Fibroblast of skin of right biceps (primary cell): Measurements from ENCODE around the gene HAVCR1.
"Not testable (repeated sequence)": the region's sequence is repeated elsewhere in the genome, so short reads cannot be mapped to it uniquely, and the experiment has no call there.

Experiments used
- DNase-seq: peaks from one replicate; pipeline ENCODE4 v3.0.0-alpha.2; 2013

Gene HAVCR1

DNA sequence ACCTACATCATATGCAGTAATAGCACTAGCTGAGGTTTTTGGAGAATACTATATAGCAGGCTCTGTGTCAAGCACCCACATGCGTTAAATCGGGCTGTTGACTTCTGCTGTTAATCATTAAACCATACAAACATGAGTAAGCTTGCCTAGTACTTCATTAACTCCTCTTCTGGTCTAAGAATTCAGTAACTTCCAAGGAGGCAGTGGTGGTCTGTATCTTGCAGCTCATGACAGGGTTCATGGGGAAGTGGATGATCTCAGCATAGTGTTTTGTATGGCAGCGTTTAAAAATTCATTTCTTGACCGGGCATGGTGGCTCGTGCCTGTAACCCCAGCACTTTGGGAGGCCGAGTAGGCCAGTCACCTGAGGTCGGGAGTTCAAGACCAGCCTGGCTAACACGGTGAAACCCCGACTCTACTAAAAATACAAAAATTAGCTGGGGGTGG is at the start of gene HAVCR1:
Gene HAVCR1 (minus strand): TSS at position 24 of the 447 bp plus-strand sequence. CDS start 1,173 bp downstream, outside the sequence.
- DNase-seq: no peak

DNA sequence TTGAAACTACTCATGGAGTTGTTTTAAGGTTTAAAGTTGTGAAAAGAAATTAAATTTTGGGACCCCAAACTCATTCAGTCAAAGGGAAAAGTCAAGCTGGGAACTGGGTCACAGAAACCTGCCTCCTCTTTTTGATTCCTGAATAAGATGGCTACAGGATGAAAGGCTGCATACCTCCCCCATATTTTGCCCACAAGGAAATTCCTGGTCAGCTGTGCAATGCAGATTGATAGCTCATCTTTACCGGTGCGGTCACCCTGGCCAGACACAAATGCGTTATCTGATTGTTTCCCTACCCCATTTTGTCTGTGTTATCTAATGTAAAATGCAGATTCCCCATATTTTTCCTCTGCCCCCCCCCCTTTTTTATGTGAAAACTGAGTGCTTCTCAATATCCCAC is 48.6 kb upstream of the HAVCR1 start:
- peak; percentile 13 for DNase-seq

GRCh38 chr5:157106630-157107461 is 47.9 kb upstream of the HAVCR1 start:
- DNase-seq: peak; percentile 6

- peak; percentile 67 for DNase-seq
Observed at GRCh38 chr5:157100140-157100679, 41.3 kb upstream of the HAVCR1 start.

DNA sequence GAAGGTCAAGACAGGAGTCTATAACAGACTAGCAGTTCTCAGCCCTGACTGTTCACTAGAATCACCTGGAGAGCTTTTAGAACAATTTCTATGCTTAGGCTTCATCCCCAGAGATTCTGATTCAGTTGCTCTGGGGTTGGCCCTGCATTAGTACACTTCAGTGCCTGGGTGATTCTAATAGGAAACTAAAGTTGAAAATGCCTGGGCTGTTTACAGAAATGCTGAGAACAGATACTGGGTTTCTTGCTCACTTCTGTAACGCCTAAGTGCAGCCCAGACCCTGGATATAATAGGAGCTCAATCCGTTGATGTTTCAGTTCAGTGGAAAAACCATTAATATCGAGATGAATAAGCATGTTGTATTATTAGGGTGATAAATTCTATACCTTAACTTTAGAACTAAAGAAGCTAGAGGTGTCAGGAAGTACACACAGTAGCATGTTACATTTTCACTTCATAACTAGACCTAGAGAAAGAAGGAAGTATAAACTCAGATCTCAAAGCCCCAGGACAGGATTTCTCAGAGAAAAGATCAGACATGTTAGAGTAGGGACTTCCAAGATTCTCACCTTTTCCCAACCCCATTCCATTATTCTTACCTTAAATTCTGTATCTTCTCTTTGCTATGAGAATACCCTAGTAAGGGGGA is 29.6 kb upstream of the HAVCR1 start:
- DNase-seq: no peak

DNA sequence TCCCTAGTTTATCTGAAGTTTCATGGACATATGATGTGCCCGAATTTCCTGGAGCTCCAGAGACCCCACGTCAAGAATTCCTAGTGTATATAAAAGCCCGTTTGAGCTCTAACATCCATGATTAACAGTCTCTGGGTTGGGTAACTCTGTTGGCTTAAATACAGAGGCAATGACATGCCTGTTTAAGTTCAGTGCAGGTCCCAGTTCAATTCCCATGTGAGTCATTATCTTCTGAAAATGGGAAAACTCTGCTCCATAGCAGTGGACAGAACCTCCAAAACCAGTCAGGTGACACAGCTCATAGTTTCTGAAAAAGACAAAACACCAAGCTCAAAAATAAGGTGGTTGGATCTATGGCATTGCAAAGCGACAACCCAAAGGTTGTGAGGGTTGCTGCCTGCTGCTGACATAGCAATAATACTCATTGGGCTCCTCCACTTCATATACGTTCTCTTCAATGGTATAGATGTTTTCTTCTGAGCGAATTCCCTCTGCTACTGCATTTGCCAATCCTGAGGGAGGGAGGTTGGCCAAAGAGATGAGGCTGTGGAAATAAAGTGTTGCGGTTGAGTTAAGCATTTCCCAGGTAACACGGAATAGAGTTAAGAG is 27.9 kb upstream of the HAVCR1 start:
- DNase-seq: no peak

GRCh38 chr5:157085930-157086329 is 27.0 kb upstream of the HAVCR1 start:
- DNase-seq: no peak

DNA sequence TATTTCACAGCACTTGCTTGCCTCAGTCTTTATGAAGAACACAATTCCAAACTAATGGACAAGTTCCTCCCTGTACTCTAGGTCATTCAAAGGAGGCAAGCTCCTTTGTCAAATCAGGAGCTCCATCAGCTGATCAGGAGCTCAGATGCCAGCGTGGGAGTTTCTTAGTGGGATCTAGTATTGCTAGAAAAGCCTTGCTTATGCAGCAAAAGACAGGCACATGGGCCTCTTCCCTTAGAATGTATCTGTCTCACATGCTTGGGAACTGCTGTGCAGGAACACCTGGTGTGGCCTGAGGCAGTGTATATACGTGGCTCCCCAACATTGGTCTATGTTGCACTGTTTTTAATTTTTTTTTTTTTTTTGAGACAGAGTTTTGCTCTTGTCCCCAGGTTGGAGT is 21.4 kb upstream of the HAVCR1 start:
- DNase-seq: no peak

- DNase-seq: peak; percentile 34
Observed at GRCh38 chr5:157076558-157076957, 17.6 kb upstream of the HAVCR1 start.

DNA sequence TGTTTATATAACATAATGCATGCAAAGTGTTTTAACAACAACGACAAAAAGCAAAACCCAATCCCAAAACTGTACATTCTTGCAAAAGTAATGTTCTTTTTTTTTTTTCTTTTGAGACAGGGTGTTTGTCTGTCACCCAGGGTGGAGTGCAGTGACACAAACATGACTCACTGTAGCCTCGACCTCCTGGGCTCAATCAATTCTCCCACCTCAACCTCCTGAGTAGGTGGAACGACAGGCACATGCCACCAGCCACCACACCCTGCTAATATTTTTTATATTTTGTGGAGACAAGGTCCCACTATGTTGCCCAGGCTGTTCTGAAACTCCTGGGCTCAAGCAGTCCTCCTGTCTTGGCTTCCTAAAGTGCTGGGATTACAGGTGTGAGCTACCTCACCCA is 13.6 kb upstream of the HAVCR1 start:
- DNase-seq: no peak

DNA sequence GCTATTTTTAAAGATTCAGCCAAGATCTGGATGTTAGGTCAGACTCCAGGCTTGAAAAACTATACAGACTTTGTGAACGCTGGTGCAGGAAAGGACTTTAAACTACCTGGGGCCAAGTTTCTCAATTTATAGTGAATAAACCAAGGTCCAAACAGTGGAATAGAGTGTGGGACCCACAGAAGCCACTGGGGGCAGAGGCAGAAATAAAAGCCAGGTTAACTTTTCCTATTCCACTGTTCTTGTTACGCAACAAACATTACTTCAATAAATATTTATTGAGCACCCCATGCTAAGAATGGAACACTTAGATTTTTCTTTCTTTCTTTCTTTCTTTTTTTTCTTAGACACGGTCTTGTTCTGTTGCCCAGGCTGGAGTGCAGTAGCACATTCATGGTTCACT is 11.0 kb upstream of the HAVCR1 start:
- no peak for DNase-seq

- no peak for DNase-seq
Observed at GRCh38 chr5:157068785-157069184, 9.9 kb upstream of the HAVCR1 start.

DNA sequence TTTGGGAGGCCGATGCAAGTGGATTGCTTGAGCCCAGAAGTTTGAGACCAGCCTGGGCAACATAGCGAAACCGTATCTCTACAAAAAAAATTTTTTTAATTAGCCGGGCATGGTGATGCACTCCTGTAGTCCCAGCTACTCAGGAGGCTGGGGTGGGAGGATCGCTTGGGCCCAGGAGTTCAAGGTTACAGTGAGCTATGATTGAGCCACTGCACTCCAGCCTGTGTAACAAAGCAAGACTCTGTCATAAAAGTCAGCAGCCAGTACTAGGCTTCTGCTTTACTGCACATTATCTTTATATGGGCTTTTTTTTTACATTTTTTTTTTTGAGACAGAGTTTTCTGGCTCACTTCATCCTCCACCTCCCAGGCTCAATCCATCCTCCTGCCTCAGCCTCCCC is 9.4 kb upstream of the HAVCR1 start:
- no peak for DNase-seq

DNA sequence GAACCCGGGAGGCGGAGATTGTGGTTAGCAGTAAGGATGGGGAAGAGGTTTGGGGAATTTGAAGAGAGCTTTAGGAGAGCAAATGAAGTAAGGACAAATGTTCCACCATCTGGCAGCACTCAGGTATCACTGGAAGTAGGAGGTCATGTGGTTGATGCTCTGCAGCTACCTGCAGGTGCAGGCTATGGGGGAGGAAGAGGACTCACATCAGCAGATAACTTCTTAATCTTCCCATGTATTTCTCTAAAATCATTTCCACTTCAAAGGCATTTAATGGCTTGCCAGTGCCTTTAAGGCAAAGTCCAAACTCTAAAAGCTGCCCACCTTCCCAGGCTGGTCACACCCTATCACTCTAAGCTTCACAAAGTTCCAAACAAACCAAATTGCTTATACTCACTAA is 8.1 kb upstream of the HAVCR1 start:
- no peak for DNase-seq

DNA sequence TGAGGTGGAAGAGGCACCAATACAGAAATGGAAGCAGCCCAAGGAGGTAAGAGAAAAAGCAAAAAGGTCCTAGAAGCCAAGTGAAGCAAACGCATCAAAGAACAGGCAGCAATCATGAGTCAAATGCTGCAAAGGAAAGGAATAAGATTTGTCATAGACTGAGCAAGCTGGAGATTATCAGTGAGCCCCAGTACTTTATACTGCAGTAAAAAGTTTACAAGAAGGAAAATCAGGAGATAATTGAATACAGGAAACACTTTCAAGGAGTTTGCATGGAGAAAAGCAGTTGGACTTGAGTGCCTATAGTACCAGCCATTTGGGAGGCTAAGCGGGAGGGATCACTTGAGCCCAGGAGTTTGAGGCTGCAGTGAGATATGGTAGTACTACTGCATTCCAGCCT is 7.2 kb upstream of the HAVCR1 start:
- DNase-seq: no peak

GRCh38 chr5:157063776-157064430 is 5.0 kb upstream of the HAVCR1 start:
- no peak for DNase-seq

GRCh38 chr5:157059891-157060290 is 975 bp upstream of the HAVCR1 start:
- DNase-seq: no peak

DNA sequence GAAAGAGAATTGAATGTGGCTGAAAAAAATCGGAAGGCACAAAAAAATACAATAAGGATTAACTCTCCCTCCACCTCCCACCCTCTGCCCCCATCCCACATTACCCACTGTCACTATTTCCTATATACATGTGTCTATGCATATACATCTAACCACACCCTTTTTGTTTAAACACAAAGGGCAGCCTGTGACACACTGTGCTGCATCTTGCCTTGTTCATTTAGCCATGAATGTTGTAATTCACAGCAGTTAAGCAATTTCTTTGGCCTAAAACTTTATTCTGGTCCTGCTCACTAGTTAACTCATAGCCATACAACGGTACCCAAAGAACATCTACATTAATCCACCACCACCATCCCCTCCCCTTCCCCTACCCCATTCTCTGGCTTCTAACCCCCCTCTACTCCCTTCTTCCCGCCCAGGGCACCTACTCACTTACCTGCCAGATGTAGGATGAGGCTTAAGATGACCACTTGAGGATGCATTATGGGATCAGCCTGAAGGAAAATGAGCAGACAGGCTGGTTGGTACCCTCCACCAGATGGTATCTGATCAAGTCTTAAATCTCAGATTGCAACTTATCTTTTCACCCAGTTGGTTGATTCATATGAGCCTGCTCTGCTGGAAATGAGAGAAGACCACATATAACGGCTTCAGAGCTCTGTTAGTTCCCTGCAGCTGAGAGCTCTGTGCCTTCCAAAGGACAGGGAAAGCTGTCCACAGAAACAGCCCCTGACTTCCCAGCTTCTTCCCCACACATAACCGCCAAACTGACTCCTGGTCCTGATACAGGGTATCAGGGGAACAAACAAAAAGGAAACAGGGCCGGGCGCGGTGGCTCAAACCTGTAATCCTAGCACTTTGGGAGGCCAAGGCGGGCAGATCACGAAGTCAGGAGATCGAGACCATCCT is 1.2 kb downstream of the HAVCR1 start:
- no peak for DNase-seq

- DNase-seq: not testable (repeated sequence)
Observed at GRCh38 chr5:157056848-157057247, 2.1 kb downstream of the HAVCR1 start.

- DNase-seq: no peak
Observed at GRCh38 chr5:157051604-157052245, 7.2 kb downstream of the HAVCR1 start.

GRCh38 chr5:157050050-157050449 is 8.9 kb downstream of the HAVCR1 start:
- DNase-seq: no peak
